ENCODE data around the gene PUM1.
"Not testable (repeated sequence)": the region's sequence is repeated elsewhere in the genome, so short reads cannot be mapped to it uniquely, and the experiment has no call there.

- TF ChIP-seq CTCF (conservative IDR thresholded peaks at IDR 0.05); ZFX (IDR thresholded peaks at IDR 0.05): not testable (repeated sequence)
Observed at GRCh38 chr1:30972349-30972748, 93.2 kb downstream of the PUM1 start.
